Measurements from ENCODE around the gene FAM43A. TPM values are rescaled to one million over a fixed set of nuclear protein-coding genes. Genes with fewer than 3 reads are reported as not detected.

FAM43A gene
- total RNA-seq, 1 experiment from 2014 or later = 2.6 TPM

DNA sequence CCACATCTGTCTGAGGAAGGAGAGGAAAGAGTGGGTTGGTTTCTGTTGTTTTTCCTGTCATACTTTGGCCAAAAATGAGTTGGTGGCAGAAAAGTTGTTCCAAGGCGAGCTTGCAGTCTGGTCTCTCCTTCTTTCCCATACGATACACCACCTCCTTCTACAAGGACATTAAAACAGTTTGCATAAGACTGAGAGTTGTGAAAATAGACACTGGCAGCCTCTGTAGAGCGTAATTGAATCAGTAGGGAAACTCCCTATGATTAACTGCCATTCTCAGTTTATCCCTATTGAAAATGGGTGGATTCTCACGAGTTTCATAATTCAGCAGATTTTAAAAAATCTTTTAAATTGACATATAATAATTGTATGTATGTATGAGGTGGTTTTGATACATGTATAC is 10.0 kb upstream of the FAM43A start:
- no peak for DNase-seq (ENCODE audit: low read depth)

DNA sequence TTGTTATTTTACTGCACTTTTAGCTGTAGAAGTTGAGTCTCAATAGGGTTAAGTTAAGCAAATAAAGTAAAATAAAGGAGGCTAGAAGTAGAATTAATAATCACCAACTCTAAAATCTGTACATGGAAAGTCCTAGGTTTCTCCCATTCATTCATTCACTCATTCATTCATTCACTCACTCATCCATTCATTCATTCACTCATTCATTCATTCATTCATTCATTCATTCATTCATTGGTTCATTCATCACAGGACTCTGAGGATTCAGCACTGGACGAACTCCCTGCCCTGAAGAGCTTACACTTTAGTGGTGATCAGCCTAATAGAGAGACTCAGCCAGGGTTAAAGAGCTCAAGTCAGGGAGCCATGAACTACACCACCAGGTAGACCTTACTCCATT is 9.2 kb upstream of the FAM43A start:
- DNase-seq (ENCODE audit: low read depth) = no peak

DNA sequence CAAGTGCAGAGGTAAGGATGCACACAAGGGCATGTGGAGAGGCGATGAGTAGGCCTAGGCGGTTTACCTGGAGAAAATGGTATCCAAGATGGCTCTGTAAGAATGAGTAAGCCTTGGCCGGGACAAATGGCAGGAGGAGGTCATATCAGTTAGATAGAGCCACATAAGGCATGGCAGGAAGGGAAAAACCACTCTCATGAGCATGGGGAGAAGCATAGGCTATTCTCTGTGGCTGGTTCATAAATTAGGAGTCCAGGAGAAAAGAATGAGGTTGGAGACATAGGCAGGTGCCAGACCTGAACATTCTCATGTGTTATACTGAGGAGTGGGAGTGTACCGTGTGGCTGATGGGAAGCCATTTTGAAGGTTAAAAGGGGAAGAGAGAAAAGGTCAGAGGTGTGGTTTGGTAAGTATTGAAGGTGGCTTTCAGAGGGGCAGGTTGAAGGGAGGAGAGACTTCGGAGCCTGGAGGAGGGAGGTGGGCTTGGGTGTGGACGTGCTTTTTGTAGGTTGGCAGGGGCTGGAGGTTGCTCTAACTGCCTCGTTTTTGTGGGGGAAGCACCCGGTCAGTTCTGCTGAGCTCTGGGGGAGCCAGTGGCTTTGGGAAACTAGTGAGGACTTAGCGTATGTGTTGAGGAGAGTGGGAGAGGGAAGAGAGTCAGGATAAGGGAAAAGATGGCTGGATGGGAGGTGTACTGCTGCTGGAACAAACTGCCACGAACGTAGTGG is 4.6 kb upstream of the FAM43A start:
- no peak for DNase-seq (ENCODE audit: low read depth)

DNA sequence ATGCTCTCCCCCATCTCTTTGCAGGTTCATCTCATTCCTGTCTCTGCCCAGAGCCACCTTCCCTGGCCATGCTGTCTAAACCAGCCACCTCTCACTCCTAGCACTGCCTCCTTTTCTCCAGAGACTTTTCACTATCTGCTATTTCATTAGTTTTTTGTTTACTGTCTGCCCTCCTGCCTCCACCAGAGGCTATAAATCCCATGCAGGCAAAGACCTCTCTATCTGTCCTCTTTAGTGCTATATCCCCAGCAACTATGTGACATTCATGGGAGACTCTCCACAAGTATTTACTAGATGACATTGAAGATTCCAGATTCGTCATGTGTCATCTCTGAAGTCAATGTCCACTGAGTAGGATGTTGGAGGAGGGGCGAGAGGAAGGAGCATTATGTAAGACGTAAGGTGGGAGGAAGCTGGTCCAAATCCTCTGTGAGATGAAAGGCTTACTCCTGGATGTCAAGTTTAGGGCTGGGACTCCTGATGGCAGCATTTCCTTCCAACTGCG is 3.4 kb upstream of the FAM43A start:
- no peak for DNase-seq (ENCODE audit: low read depth)

DNA sequence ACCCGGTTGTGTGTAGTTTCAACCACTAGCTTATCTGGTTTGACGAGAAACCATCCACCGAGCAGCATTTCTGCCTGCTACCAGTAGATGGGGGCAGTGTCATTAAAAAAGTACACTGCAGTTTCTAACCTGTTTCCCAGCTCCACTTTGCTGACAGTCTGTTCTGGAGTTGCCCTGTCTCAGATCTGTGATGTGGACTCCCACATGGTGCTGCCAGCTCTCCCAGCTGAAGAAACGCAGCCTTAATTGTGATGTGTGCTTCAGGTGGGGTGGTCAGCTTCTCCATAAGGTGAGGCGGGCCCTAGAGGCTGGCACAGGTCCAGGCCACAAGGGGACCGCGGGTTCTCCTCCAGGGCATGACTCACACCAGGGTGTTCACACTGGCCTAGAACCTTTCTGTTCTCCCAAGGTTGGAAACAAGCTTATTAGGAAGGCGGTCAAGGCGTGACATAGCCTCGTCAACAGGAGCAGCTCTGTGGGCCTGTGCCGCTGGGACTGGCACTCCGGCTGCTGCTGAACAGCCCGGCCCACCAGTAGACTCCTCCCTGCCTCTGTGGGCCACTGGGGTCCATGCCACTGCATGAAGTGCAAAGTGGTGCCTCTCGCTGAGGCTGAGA is 2.9 kb upstream of the FAM43A start:
- peak; percentile 91 for DNase-seq (ENCODE audit: low read depth)

DNA sequence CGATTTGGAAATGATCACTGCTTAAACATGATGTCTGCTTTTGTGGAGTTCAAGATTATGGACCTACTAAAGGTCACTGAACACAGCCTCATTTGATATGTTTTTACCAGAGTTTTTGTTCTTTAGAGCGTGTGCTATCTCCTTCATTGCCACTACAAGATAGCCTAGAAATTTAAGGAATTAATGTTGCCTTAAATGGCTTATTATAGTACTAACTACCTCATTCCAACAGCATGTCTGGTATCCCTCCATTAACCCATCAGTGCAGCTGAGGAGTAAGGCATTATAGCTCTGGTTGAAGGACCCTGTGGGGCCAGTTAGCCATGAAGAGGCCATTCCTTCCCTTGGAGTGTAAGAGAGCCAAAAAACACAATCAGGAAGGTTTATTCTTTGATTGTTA is 2.3 kb upstream of the FAM43A start:
- no peak for DNase-seq (ENCODE audit: low read depth)

DNA sequence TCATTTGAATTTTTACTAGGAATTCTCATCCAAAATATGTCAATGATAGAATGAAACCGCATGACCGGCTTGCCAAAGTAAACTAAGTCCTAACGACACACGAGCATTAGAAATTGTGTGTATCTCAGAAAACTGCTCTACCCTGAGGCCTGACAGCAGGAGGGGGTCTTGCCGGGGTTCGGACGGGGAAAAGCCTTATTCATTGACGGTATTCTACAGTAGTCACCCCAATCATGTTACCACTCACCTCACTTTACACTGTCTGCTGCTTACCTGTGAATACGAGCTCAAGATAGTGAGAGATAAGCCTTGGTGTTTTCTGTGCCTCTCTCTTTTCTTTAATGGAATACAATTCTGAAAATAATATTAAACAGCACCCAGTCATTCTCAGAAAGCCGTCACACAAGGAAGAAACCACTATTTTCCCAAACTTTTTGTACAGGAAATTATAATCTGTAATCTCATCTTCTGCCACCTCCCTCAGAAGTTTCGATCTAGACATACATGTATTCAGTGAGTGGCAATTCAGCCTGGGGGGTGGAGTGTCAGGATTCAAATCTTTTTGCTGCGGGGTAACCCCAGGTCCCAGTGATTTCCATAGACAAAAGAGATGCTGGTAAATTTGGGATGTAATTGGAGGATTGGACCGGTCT is 492 bp upstream of the FAM43A start:
- DNase-seq (ENCODE audit: low read depth) = no peak

DNA sequence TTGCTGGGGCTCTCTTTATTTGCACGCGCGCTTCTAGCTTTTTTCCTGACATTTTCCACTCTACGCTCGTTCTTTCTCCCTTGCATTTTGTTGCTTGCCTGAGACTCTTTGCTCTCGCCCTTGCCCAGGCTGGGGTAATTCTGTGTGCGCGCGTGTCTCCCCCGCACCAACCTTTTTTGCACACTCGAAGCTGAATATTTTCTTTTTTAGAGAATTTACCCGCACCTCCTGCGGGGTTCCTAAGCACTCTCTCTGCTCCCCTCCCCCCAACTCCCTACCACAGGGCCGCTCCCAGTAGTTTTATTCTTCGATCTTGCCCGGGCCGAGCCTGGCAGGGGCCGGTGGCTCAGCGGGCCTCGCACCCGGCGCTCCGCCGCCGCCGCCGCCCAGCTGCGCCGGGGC is 732 bp downstream of the FAM43A start:
- DNase-seq (ENCODE audit: low read depth) = no peak

DNA sequence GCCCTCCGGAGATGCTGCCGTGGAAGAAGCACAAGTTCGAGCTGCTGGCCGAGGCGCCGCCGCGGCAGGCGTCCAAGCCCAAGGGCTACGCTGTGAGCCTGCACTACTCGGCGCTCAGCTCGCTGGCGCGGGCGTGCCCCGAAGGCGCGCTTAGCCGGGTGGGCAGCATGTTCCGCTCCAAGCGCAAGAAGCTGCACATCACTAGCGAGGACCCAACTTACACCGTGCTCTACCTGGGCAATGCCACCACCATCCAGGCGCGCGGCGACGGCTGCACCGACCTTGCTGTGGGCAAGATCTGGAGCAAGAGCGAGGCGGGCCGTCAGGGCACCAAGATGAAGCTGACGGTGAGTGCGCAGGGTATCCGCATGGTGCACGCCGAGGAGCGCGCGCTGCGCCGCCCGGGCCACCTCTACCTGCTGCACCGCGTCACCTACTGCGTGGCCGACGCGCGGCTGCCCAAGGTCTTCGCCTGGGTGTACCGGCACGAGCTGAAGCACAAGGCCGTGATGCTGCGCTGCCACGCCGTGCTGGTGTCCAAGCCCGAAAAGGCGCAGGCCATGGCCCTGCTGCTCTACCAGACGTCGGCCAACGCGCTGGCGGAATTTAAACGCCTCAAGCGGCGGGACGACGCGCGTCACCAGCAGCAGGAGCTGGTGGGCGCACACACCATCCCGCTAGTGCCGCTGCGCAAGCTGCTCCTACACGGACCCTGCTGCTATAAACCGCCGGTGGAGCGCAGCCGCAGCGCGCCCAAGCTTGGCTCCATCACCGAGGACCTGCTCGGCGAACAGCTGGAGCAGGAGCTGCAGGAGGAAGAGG is 1.3 kb downstream of the FAM43A start:
- DNase-seq (ENCODE audit: low read depth) = peak; percentile 54

DNA sequence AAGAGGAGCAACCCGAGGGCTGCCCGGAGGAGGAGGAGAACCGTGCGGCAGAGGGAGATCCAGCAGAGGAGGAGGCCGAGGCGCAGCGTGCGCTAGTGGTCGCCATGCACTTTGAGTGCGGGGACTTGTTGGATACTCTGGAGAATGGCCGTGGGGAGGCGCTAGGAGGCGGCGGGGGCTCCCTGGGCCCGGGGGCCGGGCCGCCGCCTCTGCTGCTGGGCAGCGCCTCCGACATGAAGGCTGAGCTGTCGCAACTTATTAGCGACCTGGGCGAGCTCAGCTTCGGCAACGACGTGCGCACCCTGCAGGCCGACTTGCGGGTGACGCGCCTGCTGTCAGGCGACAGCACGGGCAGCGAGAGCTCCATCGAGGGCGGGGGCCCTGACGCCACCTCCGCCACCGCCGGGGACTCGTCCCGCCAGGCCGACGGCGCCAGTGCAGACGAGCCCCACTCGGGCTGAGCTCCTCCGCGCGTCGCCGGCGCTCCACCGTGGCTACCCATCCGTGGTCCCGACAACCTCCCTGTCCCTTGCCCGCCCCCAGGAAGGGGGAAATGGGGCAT is 2.0 kb downstream of the FAM43A start:
- DNase-seq (ENCODE audit: low read depth) = no peak

DNA sequence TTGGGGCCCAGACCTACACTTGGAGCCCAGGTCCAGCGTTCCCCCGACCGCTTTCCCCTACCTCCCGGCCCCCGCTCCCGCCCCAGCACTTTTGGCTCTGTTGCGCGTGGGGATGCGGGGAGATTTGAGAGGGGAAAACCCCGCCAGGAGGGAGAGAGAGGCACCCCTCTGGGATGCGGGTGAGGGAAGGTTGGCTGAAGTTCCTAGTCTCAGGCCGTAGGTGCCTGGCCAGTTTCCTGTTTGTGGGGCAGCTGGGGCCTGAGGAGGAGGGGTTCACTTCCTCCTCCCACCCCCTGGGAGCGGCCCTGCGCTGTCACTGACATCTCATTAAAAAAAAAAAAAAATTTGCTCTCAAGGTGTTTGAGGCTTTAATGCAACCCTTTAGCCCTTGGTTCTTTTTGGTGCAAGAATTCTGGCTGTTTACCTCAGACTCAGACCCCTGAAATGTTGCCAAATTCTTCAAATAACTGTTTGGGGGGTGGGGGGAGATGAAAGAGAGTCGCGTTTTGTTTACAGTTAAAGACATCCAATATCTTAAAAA is 2.6 kb downstream of the FAM43A start:
- peak; percentile 41 for DNase-seq (ENCODE audit: low read depth)

DNA sequence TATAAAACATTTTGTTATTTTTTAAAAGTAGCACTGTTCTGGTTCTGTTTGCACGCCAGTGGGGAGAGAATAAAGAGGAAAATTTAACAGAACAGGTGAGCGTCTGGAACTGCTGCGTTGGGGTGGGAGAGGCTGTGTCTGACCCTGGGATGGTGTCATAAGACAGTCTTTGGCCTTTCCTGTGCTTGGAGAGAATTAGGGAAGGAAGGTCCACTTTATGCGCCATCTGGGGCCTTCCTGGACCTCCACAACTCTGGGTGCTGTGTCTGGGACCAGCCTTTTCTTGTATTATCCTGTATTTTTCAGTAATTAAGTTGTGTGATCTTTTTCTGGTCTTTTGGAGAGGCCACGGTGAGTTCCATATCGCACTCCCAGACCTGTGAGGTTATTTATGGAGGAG is 3.3 kb downstream of the FAM43A start:
- no peak for DNase-seq (ENCODE audit: low read depth)

DNA sequence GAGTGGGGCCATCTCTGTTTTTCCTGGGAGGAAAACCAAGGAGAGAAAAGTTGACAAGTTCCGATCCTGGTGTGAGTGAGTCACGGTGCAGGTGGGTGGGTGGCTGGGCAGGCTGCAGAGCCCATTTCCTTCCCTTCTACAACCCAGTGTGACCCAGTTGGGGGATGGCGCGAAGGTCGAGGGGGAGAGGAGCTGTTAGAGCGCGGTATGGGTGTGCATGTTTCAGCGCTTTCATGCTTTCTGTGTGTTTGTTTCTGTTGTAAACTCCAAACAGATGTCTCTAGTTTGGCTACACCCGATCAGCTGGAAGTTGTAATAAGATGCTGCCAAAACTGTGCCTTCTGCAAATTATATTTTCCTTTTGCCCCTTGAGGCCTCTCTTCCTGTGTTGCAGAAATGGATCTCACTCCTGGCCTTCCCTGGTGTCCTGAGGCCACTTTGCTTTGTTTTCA is 3.8 kb downstream of the FAM43A start:
- DNase-seq (ENCODE audit: low read depth) = peak; percentile 34

DNA sequence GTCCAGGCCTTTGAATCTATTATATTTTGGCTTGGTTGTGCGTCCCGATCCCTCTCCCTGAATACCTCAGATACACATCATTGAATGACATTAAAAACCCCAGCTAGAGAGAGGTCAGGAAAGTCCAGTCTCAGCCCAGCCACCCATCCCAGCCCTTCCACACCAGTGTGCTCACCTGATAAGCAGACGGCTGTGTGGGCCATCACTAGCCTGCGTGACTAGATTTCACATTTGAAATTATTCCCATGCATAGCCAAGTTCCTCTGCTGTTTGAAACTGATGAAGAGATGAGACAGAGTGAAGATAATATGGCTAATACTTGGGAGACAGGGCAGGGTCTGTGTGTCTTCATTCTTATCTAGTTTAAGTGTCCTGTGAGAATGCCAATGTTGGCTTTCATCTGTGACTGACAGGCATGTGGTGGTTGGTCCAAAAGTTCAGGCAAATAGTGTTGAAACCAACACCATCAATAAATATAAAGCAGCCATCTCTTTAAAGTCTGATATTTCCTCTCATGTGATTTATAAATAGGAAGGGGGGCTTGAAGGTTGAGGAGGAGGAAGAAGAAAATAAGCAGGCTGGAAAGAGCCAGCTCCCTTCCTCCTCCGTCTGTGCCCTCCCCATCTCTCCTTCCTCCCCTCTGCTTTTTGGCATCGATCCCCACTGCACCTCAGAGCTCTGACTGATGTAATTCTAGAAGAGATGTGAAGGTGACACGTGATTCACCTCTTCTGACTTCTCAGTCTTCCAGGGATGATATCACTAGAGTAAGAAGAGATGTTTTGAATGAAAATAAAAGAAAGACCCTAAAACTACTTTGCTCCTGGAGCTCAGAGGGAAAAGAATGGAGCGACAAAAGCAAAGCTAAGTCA is 5.1 kb downstream of the FAM43A start:
- peak; percentile 71 for DNase-seq (ENCODE audit: low read depth)

DNA sequence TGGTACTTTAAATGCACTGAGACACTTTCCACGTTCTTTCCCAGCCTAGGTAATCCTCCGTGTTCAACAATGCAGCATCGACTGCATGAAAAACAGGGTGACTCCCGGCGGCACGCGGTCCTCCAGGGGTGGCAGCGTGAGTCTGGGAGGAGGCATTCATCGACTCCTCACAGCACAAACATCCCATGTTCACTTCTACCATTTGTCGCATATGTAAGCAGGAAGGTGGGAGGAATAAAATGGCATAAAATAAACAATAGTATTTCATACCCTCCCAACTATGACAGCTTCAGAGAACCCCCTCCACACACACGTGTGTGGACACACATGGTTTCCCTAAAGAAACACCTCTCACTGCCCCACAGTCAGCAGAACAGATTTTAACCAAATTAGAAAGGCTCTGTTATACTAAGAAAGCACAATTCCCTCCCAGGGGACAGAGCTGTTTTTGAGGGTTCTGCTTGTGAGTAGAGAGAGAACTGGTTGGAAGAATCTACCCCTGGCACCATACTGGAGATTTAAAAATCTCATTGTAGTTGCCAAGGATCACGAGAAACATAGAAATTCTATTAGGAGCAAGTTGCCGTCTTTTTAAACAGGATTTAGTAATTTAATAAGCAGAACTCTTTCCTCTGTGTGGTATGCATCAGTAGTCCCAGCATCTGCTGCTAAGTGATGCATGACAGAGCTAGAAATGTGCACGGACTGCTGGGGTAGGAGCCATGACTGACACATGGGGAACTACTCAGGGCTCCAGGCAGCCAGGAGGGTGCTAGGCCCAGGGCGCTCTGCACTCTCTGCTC is 6.0 kb downstream of the FAM43A start:
- no peak for DNase-seq (ENCODE audit: low read depth)

DNA sequence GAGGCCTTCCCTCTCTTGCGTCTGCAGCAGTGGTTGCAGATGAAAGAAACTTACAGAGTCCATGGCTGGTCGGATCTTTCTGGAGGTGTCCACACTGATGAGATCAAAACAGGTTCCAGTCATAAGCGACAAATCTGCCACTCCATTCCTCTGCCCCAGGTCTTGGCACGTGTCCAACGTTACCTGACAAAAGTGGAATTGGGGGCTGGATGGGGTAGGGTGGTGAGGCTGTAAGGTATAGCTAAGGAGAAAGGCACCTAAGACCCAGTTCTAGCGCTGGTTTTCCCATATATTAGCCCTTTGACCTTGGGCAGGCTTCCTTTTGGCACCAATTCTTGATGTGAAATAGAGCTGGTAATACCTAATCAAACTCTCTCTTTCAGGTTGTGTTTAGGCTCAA is 11.0 kb downstream of the FAM43A start:
- no peak for DNase-seq (ENCODE audit: low read depth)

DNA sequence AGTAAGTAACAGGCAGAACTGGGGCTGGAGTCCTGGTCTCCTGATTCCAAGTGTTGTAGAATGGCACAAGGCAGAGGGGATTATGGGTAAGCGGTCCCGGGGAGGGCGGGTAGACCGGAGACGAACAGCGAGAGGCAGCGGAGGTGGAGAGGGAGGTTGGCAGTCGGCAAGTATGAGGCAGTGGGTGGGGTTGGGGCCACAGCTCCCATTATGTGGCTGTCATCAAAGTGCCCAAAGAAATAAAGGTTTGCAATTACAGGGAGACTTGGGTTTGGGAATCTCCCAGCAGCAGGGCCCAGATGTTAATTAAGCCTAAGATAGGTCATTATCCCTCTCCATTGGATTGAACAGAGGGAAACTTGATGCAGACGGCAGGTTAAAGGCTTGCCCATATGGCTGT is 16.9 kb downstream of the FAM43A start:
- DNase-seq (ENCODE audit: low read depth) = no peak

DNA sequence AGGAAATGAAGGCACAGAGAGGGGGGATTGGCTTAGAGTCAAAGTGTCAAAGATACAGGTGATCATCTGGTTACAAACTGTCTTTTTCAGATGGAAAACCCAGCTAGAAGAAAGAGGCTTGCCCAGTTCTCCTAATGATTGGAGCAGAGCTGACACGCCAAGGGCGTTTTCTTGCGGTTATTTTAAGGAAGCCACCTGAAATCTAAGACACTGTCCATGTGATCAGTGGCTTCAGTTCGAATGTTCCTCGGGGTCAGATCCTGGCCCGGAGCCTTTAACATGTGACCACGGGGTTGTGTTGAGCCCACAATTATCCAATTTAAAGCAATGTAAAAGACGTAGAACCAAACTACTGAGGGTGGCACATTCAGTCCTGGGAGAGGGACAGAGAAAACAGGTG is 19.5 kb downstream of the FAM43A start:
- no peak for DNase-seq (ENCODE audit: low read depth)

DNA sequence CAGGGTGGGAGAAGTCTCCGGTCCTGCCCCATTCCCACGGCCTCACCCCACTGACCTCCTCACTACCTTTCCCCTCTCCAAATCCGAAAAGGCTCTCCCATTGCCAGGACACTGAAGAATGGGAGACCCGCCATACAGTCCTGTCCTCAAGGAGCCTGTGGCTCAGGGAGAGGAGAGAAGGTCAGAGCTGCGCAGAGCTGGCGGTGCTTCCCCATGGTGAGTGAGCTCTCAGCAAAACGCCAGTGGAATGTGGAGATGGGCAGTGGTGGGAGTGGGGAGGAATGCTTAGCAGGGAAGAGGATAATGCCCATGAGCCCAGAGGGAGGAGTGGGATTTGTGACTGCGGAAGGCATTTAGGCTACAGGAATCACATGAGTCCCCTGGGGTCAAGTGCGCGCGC is 20.1 kb downstream of the FAM43A start:
- DNase-seq (ENCODE audit: low read depth) = no peak

DNA sequence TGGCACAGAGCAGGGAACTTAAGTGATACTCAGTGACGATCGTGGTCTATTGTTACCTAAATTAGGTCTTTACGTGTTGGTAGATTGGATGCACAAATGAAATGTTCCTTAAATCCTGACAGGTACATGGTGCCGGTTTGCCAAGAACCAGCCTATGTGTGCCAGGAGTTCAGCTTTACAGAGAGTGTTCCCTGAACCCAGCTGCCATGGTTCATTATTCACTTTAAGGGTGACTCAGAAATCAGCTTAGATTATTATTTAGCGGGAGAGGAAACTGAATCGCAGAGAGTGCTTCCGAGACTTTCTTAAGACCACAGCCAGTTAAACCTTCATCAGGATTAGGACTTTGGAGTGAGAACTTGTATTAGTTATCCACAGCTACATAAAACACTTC is 21.5 kb downstream of the FAM43A start:
- peak; percentile 33 for DNase-seq (ENCODE audit: low read depth)

Measured in M059J (cell line).